ENCODE data around the gene PCMT1. TPM values are rescaled to one million over a fixed set of nuclear protein-coding genes. Genes with fewer than 3 reads are reported as not detected.
A peak's percentile ranks its signal among the peaks of the same experiment; 100 is the strongest.
"Not testable (repeated sequence)": the region's sequence is repeated elsewhere in the genome, so short reads cannot be mapped to it uniquely, and the experiment has no call there.

Gene PCMT1
- total and polyA plus RNA-seq, 3 donors from 2014 or later: 192 to 220 (median 196) TPM

- Histone ChIP-seq H3K9me3 (no peaks in the 10 kb centered on the region), H3K27me3 (no peaks in the 10 kb centered on the region), H3K4me3 (no peak overlapping the region), H3K27ac (no peak overlapping the region), H3K4me1 (peaks cover 6% of the 10 kb centered on the region), H3K36me3 (ENCODE audit: low read depth, missing control alignments) (no peaks in the 10 kb centered on the region)
- DNase-seq: no peak
- WGBS, 2 donors: 77 to 83% methylated on average over 4 of the region's 4 CpGs
- intact Hi-C loops (cut with DNase I; ENCODE audit: low total_unique reads): no loop called here
- TF ChIP-seq POLR2A (IDR thresholded peaks at IDR 0.05) (no peak), CTCF (IDR thresholded peaks at IDR 0.05) (no peak)
Observed at GRCh38 chr6:149752600-149753373, 3.2 kb downstream of the PCMT1 start.

GRCh38 chr6:149753374-149753637 is 3.8 kb downstream of the PCMT1 start:
- H3K4me1 ChIP-seq; H3K27me3 ChIP-seq; H3K27ac ChIP-seq; intact Hi-C loops (cut with DNase I; ENCODE audit: low total_unique reads); DNase-seq; H3K36me3 ChIP-seq (ENCODE audit: low read depth, missing control alignments); H3K4me3 ChIP-seq; H3K9me3 ChIP-seq: not testable (repeated sequence)
- 76 to 91% methylated on average over 3 of the region's 3 CpGs for WGBS, 2 donors

- Histone ChIP-seq H3K27ac (no peak overlapping the region), H3K27me3 (no peaks in the 10 kb centered on the region), H3K4me3 (no peak overlapping the region), H3K9me3 (no peaks in the 10 kb centered on the region), H3K4me1 (peaks cover 6% of the 10 kb centered on the region), H3K36me3 (ENCODE audit: low read depth, missing control alignments) (no peaks in the 10 kb centered on the region)
- TF ChIP-seq CTCF (IDR thresholded peaks at IDR 0.05) (no peak), POLR2A (IDR thresholded peaks at IDR 0.05) (no peak)
- intact Hi-C loops (cut with DNase I; ENCODE audit: low total_unique reads): no loop called here
- peak; percentile 65 for DNase-seq
- 66 to 78% methylated on average over 4 of the region's 4 CpGs for WGBS, 2 donors
Observed at GRCh38 chr6:149754548-149754947, 5.0 kb downstream of the PCMT1 start.

GRCh38 chr6:149755300-149756260 is 6.0 kb downstream of the PCMT1 start:
- TF ChIP-seq CTCF (IDR thresholded peaks at IDR 0.05) (no peak), POLR2A (IDR thresholded peaks at IDR 0.05) (no peak)
- Histone ChIP-seq H3K27ac (peak overlapping the region in 1 of 2 donors; percentile 53), H3K4me1 (peaks cover 3% of the 10 kb centered on the region), H3K9me3 (no peaks in the 10 kb centered on the region), H3K36me3 (ENCODE audit: low read depth, missing control alignments) (no peaks in the 10 kb centered on the region), H3K27me3 (no peaks in the 10 kb centered on the region), H3K4me3 (no peak overlapping the region)
- intact Hi-C loops (cut with DNase I; ENCODE audit: low total_unique reads): no loop called here
- 72 to 84% methylated on average over 9 of the region's 9 CpGs for WGBS, 2 donors
- DNase-seq: no peak

- Histone ChIP-seq H3K4me1 (no peaks in the 10 kb centered on the region), H3K27ac (no peak overlapping the region), H3K27me3 (no peaks in the 10 kb centered on the region), H3K9me3 (no peaks in the 10 kb centered on the region), H3K36me3 (ENCODE audit: low read depth, missing control alignments) (no peaks in the 10 kb centered on the region), H3K4me3 (no peak overlapping the region)
- intact Hi-C loops (cut with DNase I; ENCODE audit: low total_unique reads): no loop called here
- WGBS, 2 donors: 88 to 93% methylated on average over 7 of the region's 7 CpGs
- DNase-seq: no peak
- TF ChIP-seq POLR2A (IDR thresholded peaks at IDR 0.05): no peak
- TF ChIP-seq CTCF (IDR thresholded peaks at IDR 0.05): no peak
Observed at GRCh38 chr6:149756261-149756636, 6.7 kb downstream of the PCMT1 start.

Measured in testis (tissue), 3 donors.